ENCODE data around the gene LRRC32.
"Not testable (repeated sequence)": the region's sequence is repeated elsewhere in the genome, so short reads cannot be mapped to it uniquely, and the experiment has no call there.

LRRC32 gene

GRCh38 chr11:76626266-76626665, 44.3 kb downstream of the LRRC32 start:
- DNase-seq: no peak

DNA sequence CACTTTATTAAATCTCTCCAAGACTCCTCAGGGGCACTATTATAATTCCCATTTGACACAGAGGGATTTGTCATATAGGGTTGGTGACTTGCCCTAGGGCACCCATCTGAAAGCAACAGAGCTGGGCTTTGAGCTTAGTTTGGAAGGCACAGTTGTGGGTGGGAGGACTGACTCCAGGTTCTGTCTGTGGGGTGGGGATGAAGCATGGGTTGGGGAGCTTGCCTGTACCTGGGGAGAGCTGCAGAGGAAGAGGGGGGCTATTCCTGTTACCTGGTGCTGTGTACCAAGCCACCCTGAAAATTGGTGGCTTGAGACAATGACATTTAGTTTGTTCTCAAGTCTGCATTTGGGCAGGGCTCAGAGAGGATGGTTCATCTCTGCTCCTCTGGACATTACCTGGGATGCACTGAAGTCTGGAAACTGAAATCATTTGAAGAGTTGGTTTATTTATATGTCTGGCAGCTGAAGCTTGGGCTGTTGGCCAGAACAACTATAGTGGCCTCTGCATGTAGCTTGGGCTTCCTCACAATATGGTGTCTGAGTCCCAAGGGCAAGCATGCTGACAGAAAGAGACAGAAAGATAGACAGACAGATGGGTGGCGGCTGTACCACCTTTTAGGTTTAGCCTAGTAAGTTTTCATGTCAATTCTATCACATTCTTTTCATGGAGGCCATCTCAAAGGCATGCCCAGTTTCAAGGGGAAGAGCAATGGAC, 44.9 kb downstream of the LRRC32 start:
- DNase-seq: no peak

GRCh38 chr11:76624500-76625379, 45.8 kb downstream of the LRRC32 start:
- DNase-seq: no peak

GRCh38 chr11:76623884-76624419, 46.6 kb downstream of the LRRC32 start:
- DNase-seq: no peak

DNA sequence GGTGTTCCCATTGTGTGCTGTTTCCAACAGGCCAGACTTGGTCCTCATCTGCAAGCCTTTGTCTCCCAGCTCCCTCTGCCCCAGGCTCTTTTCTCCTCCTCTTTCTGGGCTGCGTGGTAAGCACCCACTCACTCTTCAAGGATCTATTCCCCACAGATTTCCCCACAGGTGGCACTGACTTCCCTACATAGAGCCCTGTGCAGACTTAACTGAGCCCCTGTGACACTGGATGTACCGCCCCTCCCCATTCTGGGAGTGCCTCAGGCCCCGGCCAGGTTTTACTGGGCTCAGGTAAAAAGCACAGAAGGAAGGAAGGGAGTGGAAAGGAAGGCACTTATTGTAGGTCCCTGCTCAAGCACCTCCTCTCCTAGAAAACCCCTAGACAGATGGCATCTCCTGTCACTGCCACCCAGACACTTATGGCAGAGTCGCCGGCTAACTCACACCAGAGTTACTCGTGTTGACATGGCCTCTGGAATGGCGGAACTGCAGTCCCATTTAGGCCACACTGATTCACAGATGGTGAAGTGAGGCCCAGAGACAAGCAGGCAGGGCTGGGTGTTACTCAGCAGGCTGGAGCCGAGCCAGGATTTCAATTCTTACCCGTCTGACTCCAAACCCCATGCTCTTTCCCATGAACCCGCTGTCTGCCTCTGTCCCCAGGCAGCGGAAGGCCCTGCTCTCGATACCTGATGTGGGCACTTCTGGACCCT, 47.2 kb downstream of the LRRC32 start:
- DNase-seq: no peak

DNA sequence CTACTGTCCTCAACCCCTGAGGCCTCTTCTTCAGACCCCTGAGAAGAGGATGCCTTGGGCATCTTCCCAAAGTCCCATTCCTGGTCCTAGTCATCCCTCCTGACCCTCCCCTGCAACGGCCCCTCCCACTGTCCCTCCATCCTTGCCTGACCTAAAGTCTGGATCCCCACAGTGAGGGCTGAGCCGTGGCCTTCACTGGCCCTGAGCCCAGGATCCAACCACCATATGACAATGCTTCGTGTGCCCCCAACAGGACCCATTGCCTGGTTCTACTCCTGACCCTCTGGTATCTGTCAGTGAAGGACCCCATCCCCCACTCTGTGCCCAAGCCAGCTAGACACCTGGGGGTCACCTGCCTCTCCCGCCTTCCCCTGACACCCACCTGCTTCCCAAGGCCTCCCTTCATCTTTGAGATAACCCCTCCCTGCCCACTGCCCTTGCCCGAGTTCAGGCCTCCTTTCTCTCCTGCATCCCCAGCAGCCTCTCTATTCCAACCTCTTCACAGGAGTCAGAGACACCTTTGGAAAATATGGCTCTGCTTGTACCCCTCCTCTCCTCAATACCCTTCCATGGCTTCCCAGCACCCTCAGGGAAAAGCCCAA, 48.0 kb downstream of the LRRC32 start:
- DNase-seq: no peak

DNA sequence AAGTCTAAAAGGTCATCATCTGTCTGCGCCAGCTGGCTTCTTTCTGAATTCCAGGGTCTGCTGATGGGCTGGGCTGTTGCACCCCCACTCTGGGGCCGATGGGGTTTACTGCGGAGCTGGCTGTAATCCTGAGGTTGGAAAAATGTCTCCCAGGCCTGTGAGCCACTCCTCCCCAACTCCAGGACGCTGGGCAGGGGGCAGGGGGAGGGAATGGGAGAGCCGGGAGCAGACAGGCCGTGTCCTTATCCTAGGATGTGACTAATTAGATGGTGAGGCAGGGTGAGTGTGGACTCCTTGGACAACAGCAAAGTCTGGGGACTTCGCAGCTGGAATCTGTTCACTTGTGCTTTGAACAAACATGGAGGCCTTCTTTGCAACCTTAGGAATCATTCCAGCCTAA, 48.7 kb downstream of the LRRC32 start:
- no peak for DNase-seq

DNA sequence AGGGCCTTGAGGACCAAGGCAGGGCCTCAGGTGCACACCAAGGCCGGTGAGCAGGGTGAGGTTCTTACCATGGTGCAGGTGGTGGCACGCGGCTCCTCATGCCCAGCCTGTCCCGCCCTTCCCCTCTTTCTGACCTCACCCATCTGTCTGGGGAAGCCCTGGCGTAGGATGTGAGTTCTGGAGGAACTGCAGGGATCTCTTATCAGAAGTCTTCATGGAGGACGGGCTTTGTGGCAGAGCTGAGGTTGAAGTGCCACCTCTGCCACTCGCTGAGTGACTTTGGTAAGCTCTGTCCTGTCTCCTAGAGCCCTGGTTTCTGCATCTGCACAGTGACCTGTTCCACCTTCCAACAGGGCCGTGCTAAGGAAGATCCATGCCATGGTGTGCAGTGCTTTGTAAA, 49.1 kb downstream of the LRRC32 start:
- no peak for DNase-seq

GRCh38 chr11:76620489-76620888, 50.1 kb downstream of the LRRC32 start:
- no peak for DNase-seq

DNA sequence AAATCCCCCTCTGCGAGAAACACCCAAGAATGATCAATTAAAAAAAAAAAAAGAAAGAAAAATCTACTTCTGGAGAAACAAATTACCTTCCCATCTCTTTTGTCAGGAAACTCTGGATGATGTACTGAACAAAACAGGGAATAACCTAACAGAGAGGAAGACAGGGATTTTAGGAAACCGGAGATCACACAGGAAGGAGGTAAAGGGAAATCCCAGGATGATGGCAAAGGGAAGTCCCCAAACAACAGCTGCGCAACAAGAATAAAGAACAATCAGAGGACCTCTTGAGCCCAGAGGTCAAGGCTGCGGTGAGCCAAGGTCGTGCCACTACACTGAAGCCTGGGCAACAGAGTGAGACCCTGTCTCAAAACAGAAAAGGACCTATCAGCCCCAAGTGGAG, 50.7 kb downstream of the LRRC32 start:
- not testable (repeated sequence) for DNase-seq

GRCh38 chr11:76617553-76618265, 52.8 kb downstream of the LRRC32 start:
- DNase-seq: no peak

- no peak for DNase-seq
These were observed 53.6 kb downstream of the LRRC32 start for GRCh38 chr11:76616676-76617552.

DNA sequence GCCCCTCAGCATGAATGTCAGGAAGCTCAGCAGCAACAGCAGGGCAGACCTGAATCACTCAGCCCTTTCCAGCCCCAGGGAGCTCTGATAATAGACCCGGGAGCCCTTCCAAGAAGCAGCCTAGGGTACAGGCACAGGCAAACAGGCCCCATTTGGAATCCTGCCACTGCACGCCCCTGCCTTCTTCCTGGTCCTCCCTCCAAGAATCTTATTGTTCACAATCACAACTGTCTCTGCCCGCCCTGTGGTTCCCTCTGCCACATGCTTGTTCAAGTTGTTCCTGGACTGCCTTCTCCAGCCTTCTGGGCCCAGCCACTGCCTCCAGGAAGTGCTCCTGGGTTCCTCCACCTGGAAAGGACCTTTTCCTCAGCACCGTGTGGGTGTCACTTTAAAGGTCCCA, 54.6 kb downstream of the LRRC32 start:
- no peak for DNase-seq

DNA sequence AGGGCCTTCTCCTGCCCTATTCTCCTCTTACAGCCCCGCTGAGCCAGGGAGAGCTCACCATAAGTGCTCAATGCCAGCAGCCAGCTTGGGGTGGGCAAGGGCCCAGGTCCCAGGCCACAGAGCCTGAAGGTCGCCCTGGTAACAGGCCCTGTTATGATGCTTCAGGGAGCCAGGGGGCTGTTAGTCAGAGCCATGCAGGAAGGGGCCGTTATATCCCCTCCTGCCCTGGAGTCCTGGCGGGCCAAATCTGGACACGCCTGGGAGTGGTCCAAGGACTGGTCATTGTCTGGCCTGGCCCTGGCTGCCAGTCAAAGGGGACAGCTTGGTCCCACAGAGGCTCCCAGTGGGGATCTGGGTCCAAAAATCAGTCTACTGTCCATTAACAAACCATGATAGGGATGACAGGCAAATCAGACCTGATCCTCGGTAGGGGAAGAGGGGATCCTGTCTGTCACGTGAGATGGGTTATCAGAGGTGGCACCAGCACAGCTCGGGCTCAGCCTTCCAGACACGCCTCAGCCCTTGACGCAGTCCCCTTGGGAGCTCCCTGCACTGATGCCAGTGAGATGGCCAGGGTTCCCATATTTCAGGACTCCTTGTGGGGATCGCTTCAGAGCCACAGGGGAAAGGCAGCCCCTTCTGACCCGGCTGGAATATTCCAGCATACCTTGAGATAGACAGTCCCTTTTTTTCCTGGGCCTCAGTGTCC, 55.9 kb downstream of the LRRC32 start:
- no peak for DNase-seq

DNA sequence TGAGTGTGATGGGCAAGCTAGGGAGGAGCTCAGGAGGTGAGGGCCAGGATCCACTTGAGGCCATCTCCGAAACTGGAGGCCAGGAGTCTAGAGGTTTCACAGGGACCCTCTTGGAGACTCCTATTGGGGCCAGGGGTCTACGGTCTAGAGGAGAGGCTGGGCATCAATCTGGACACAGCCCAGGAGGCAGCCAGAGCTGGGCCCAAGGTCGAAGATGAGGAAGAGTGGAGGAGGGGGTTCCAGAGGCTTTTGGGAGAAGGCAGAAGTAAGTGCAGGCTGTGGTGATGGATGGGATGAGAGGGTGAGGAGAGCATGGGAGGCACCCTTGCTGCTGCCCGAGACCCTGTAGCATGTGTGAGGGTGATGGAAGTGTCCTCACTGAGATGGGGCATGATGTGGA, 56.6 kb downstream of the LRRC32 start:
- no peak for DNase-seq

DNA sequence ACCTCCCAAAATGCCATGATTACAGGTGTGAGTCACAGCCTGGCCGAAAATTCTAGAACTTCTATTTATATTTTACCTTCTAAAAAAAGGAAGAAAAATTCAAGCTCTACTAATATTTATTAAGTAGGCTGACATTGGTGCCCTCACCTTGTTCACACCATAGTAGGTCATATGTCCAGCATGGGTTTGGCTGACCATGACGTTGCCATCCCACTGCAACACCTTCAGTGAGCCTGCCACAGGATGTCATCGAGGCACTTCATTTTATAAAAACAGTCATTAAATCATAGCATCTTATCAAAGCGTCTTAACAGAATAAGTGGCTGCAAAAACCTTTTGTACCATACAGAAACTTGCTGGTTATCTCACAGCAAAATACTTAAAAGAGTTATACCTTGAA, 58.3 kb downstream of the LRRC32 start:
- no peak for DNase-seq

DNA sequence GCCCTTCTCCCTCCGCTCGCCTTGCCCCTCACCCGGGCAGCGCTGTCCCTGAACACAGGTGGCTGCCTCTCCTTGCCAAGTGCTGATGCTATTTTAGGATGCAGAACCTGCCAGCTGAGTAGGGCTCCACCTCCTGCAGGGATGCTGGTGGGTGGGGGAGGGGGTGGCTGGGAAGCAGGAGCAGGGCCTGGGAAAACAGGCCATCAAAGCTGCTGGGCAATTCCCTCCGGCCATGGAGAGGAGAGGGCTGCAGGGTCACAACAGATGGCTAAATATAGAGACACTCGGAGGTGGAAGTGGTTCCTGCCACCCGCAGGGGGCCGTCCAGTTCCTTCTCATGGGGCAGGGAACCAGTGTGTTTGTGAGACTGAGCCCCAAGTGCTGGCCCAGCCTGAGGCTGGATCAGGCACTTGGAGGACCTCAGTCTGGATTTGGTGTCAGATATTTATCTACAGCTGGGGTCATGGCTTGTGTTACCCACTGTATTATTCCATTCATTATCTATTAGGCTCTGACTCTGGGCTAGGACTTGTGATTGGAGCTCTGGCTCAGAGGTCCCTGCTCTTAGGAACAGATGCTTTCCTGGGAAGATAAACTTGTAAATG, 59.6 kb downstream of the LRRC32 start:
- DNase-seq: no peak

GRCh38 chr11:76610371-76610770, 60.2 kb downstream of the LRRC32 start:
- no peak for DNase-seq

DNA sequence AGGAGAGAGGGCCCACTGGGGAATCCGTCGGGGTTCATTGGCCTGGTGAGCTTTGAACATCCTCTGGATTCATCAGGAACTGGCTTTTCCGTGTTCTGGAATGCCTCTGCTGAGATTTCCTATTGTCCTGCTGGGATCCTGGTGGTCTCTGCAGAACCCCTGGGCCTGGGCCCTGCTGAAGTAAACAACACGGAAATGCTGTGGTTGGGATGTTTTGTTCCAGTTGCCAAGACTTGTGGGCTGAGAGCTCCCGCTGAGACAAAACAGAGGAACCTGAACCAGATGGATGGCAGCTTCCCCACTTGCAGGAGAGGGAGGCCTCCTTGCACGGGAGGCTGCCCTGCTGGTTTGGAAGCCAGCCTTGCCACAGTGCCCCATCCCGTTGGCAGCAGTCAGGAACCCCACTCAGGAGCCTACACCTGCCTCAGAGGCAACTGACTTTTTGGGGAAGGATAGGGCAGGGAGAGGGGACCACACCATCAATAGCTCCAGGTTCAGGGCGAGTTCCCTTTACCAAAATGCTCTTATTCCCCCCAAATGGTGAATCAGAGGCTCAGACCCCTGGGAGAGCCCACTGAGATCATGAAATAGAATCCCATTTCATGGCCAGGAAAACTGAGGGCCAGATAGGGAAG, 60.7 kb downstream of the LRRC32 start:
- no peak for DNase-seq

Measured in stimulated activated CD4-positive, alpha-beta T cell treated with anti-CD3 and anti-CD28 coated beads, Interleukin-4, amount 100 ng/mL, for 1 hour (primary cell).